HepG2 (cell line): Measurements from ENCODE around the gene C6orf132. TPM values are rescaled to one million over a fixed set of nuclear protein-coding genes. Genes with fewer than 3 reads are reported as not detected.
A peak's percentile ranks its signal among the peaks of the same experiment; 100 is the strongest.

Source experiments
- ARNT ChIP-seq: fragments of 450-650 bp; IDR thresholded peaks from 2 replicates; pipeline ENCODE4 v1.6.1; 2017
- CSRNP2 ChIP-seq: sonication (generic); formaldehyde crosslinking; conservative IDR thresholded peaks from 2 replicates; pipeline ENCODE4 v1.8.0; 2022; ENCODE audit warnings: low read depth, missing genetic modification reagents
- GLMP ChIP-seq: sonication (generic); formaldehyde crosslinking; IDR thresholded peaks from 2 replicates; pipeline ENCODE4 v1.9.0; 2021; ENCODE audit warnings: missing genetic modification reagents, mild to moderate bottlenecking, borderline replicate concordance
- HIC2 ChIP-seq: sonication (generic); formaldehyde crosslinking; IDR thresholded peaks from 2 replicates; pipeline ENCODE4 v1.9.0; 2022; ENCODE audit warnings: low read depth, missing genetic modification reagents
- KDM4B ChIP-seq: sonication (generic); formaldehyde crosslinking; IDR thresholded peaks from 2 replicates; pipeline ENCODE4 v1.4.0; 2020; ENCODE audit warnings: missing genetic modification reagents
- SP140L ChIP-seq: sonication (generic); formaldehyde crosslinking; IDR thresholded peaks from 2 replicates; pipeline ENCODE4 v1.4.0; 2020; ENCODE audit warnings: missing genetic modification reagents, borderline replicate concordance
- ZBTB40 ChIP-seq, 2 experiments: fragments of 450-650 bp in 1 of 2; sonication (generic) in 1 of 2; formaldehyde crosslinking in 1 of 2; IDR thresholded peaks; 2 replicates each; pipeline versions ENCODE4 v1.6.1 to v1.8.0; 2016 to 2022; ENCODE audit warnings: antibody characterized with exemption in 1 of 2, mild to moderate bottlenecking in 1 of 2, missing genetic modification reagents in 1 of 2
- ZNF329 ChIP-seq: sonication (generic); formaldehyde crosslinking; IDR thresholded peaks from 2 replicates; pipeline ENCODE4 v1.9.0; 2021; ENCODE audit warnings: low read depth, mild to moderate bottlenecking, missing genetic modification reagents
- ZNF891 ChIP-seq: sonication (generic); formaldehyde crosslinking; IDR thresholded peaks from 2 replicates; pipeline ENCODE4 v1.5.0; 2020; ENCODE audit warnings: mild to moderate bottlenecking, missing genetic modification reagents
- ZXDC ChIP-seq: sonication (generic); formaldehyde crosslinking; IDR thresholded peaks from 2 replicates; pipeline ENCODE4 v1.5.0; 2020; ENCODE audit warnings: mild to moderate bottlenecking, missing genetic modification reagents
- polyA plus RNA-seq, 8 experiments: library from polyadenylated mRNA; depleted of rRNA in 3 of 8; stranded (reverse) in 7 of 8; unstranded in 1 of 8; fragments of >200 nt; fragmentation: Illumina TruSeq in 4 of 8; extraction: Trizol in 4 of 8; gene quantifications; 2 replicates each; pipeline versions ENCODE4 v1.2.1 to v1.2.3, GENCODE V29; 2011 to 2016; ENCODE audit warnings: low read depth in 4 of 8, missing spikeins in 1 of 8, mixed read lengths in 1 of 8; ENCODE audit not compliant: insufficient read depth in 1 of 8
- total RNA-seq, 5 experiments: library from RNA; depleted of rRNA; stranded (reverse); fragments of >200 nt; fragmentation: Illumina TruSeq; extraction: Trizol; gene quantifications; 2 replicates each; pipeline ENCODE4 v1.2.3, GENCODE V29; 2016; ENCODE audit warnings: low read depth in 1 of 5

The C6orf132 gene
- total and polyA plus RNA-seq, 2 of the 13 experiments (the other 11 are each of a cell fraction or from before 2014, with no cell fraction given), result 0.78 to 3.0 TPM

GRCh38 chr6:42118162-42119001 lies 24.0 kb downstream of the C6orf132 start (continued):
- TF ChIP-seq ZBTB40 (IDR thresholded peaks at IDR 0.05) (no peak), ZBTB40 (CRISPR knock-in tag; IDR thresholded peaks at IDR 0.05) (peak; percentile 8; the same call in 1 of the 2 replicates), ARNT (no peak), ZNF891 (peak; percentile 87), GLMP (no peak), CSRNP2 (CRISPR knock-in tag) (no peak), SP140L (no peak), ZNF329 (CRISPR knock-in tag) (no peak), HIC2 (peak; percentile 97), ZXDC (CRISPR knock-in tag) (peak; percentile 63; the same call in 1 of the 2 replicates), KDM4B (CRISPR knock-in tag) (no peak)
